Measurements from ENCODE around the gene ALOXE3. TPM values are rescaled to one million over a fixed set of nuclear protein-coding genes. Genes with fewer than 3 reads are reported as not detected.

Gene ALOXE3
- polyA plus RNA-seq, 2 of the 4 experiments (the other 2 are of a cell fraction): 0.35 to 0.40 TPM

GRCh38 chr17:8122422-8122923, 4.2 kb upstream of the ALOXE3 start:
- H3K9me3 ChIP-seq: no peaks in the 10 kb centered on the region
- DNase-seq (ENCODE audit: low read depth in 1 of 2, low spot score in 1 of 2) (peak in 1 of 2 experiments; percentile 69), ATAC-seq (no peak), FAIRE-seq (no peak)
- peaks cover 25% of the 10 kb centered on the region for H3K4me1 ChIP-seq
- WGBS (ENCODE audit: missing lambda C conversion rate): 1% methylated on average over 26 of the region's 29 CpGs
- ChIA-PET POLR2A (interaction anchor here (1.1 to 3.9 kb wide), 6 partner anchors 34 to 173 kb away, joined by 3 to 35 read pairs (median 6); partner anchors contain the start of genes CTC1 and SLC25A35), CTCF (interaction anchor here (0.6 to 8.1 kb wide), 27 partner anchors 10 to 248 kb away, joined by 3 to 116 read pairs (median 4); partner anchors contain the start of genes BORCS6, TMEM107 and VAMP2)
- peak overlapping the region; percentile 95 for H3K4me2 ChIP-seq
- peak overlapping the region; percentile 56 for H3K4me3 ChIP-seq
- H3K27ac ChIP-seq: peak overlapping the region; percentile 61 to 83
- TF ChIP-seq MAX (IDR thresholded peaks at IDR 0.05) (peak; percentile 31; the same call in 1 of the 2 replicates), HOXB5 (CRISPR knock-in tag; IDR thresholded peaks at IDR 0.05) (0 out of 2 replicates have a peak, but pooled peaks have one; percentile 48), FOXS1 (CRISPR knock-in tag; IDR thresholded peaks at IDR 0.05) (no peak), KDM1A (IDR thresholded peaks at IDR 0.05; ENCODE audit: low read depth) (0 out of 2 replicates have a peak, but pooled peaks have one; percentile 27)

GRCh38 chr17:8121681-8122421, 3.5 kb upstream of the ALOXE3 start:
- peak overlapping the region; percentile 61 to 83 for H3K27ac ChIP-seq
- ChIA-PET POLR2A (interaction anchor here (1.1 to 3.9 kb wide), 5 partner anchors 35 to 126 kb away, joined by 3 to 35 read pairs (median 7); partner anchors contain the start of gene CTC1), CTCF (interaction anchor here (0.6 to 8.1 kb wide), 30 partner anchors 10 to 249 kb away, joined by 3 to 116 read pairs (median 4); partner anchors contain the start of genes BORCS6, TMEM107 and VAMP2)
- peaks cover 27% of the 10 kb centered on the region for H3K4me1 ChIP-seq
- peak; percentile 78 to 92 for DNase-seq (ENCODE audit: low read depth in 1 of 2, low spot score in 1 of 2)
- no peak for FAIRE-seq
- H3K4me3 ChIP-seq: peak overlapping the region; percentile 56
- 3% methylated on average over 29 of the region's 76 CpGs for WGBS (ENCODE audit: missing lambda C conversion rate)
- no peaks in the 10 kb centered on the region for H3K9me3 ChIP-seq
- peak overlapping the region; percentile 95 for H3K4me2 ChIP-seq
- ATAC-seq: peak; percentile 15 to 61
- TF ChIP-seq, protein P1, sequence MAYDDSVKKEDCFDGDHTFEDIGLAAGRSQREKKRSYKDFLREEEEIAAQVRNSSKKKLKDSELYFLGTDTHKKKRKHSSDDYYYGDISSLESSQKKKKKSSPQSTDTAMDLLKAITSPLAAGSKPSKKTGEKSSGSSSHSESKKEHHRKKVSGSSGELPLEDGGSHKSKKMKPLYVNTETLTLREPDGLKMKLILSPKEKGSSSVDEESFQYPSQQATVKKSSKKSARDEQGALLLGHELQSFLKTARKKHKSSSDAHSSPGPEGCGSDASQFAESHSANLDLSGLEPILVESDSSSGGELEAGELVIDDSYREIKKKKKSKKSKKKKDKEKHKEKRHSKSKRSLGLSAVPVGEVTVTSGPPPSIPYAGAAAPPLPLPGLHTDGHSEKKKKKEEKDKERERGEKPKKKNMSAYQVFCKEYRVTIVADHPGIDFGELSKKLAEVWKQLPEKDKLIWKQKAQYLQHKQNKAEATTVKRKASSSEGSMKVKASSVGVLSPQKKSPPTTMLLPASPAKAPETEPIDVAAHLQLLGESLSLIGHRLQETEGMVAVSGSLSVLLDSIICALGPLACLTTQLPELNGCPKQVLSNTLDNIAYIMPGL (CRISPR knock-in tag; IDR thresholded peaks at IDR 0.05; ENCODE audit: borderline replicate concordance): peak; percentile 95
- no peak for TF ChIP-seq MAFK (IDR thresholded peaks at IDR 0.05; ENCODE audit: partially characterized antibody)
- TF ChIP-seq JUNB (IDR thresholded peaks at IDR 0.05): no peak
- peak; percentile 67 for TF ChIP-seq KDM5A (IDR thresholded peaks at IDR 0.05)
- TF ChIP-seq BHLHE40 (IDR thresholded peaks at IDR 0.05; ENCODE audit: low read depth, low read length): no peak
- TF ChIP-seq MYC (IDR thresholded peaks at IDR 0.05; ENCODE audit: borderline replicate concordance, low read length): 0 out of 2 replicates have a peak, but pooled peaks have one; percentile 50
- TF ChIP-seq NPAS2 (CRISPR knock-in tag; IDR thresholded peaks at IDR 0.05; ENCODE audit: borderline replicate concordance): no peak
- TF ChIP-seq FOXS1 (CRISPR knock-in tag; IDR thresholded peaks at IDR 0.05): no peak
- TF ChIP-seq PHF8 (IDR thresholded peaks at IDR 0.05; ENCODE audit: borderline replicate concordance, low read depth): peak; percentile 50; the same call in 1 of the 2 replicates
- no peak for TF ChIP-seq CHD2 (IDR thresholded peaks at IDR 0.05; ENCODE audit: low read length, partially characterized antibody)
- TF ChIP-seq RCOR1 (IDR thresholded peaks at IDR 0.05; ENCODE audit: low read depth, low read length): no peak
- TF ChIP-seq HOXB13 (CRISPR knock-in tag; IDR thresholded peaks at IDR 0.05; ENCODE audit: low read depth): no peak
- no peak for TF ChIP-seq EHMT2 (IDR thresholded peaks at IDR 0.05; ENCODE audit: low read depth)
- no peak for TF ChIP-seq HOXB5 (CRISPR knock-in tag; IDR thresholded peaks at IDR 0.05)
- TF ChIP-seq, protein P2, sequence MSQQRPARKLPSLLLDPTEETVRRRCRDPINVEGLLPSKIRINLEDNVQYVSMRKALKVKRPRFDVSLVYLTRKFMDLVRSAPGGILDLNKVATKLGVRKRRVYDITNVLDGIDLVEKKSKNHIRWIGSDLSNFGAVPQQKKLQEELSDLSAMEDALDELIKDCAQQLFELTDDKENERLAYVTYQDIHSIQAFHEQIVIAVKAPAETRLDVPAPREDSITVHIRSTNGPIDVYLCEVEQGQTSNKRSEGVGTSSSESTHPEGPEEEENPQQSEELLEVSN (IDR thresholded peaks at IDR 0.05; ENCODE audit: borderline replicate concordance, low read depth): peak; percentile 77
- no peak for TF ChIP-seq EP300 (IDR thresholded peaks at IDR 0.05)
- TF ChIP-seq POLR2A (IDR thresholded peaks at IDR 0.05; ENCODE audit: low read length): no peak
- TF ChIP-seq PBX3 (IDR thresholded peaks at IDR 0.05): 0 out of 2 replicates have a peak, but pooled peaks have one; percentile 35
- no peak for TF ChIP-seq NFE2L2 (conservative IDR thresholded peaks at IDR 0.05; ENCODE audit: low read length)
- TF ChIP-seq FOSL2 (IDR thresholded peaks at IDR 0.05): no peak
- no peak; the same call in 1 of the 2 replicates for TF ChIP-seq FOSL2 (CRISPR knock-in tag; IDR thresholded peaks at IDR 0.05)
- TF ChIP-seq FOSB (CRISPR knock-in tag; IDR thresholded peaks at IDR 0.05): no peak
- TF ChIP-seq GATA3 (IDR thresholded peaks at IDR 0.05; ENCODE audit: borderline replicate concordance): 0 out of 2 replicates have a peak, but pooled peaks have one; percentile 19
- 0 out of 2 replicates have a peak, but pooled peaks have one; percentile 34 for TF ChIP-seq RNF2 (IDR thresholded peaks at IDR 0.05; ENCODE audit: borderline replicate concordance, low read depth)
- no peak for TF ChIP-seq ZSCAN20 (CRISPR knock-in tag; IDR thresholded peaks at IDR 0.05)
- no peak for TF ChIP-seq KDM1A (IDR thresholded peaks at IDR 0.05; ENCODE audit: low read depth)
- no peak for TF ChIP-seq ESRRA (IDR thresholded peaks at IDR 0.05; ENCODE audit: borderline replicate concordance, low read length)
- no peak for TF ChIP-seq ZFP36 (IDR thresholded peaks at IDR 0.05; ENCODE audit: borderline replicate concordance, partially characterized antibody)
- TF ChIP-seq MAX (IDR thresholded peaks at IDR 0.05): peak; percentile 71
- no peak for TF ChIP-seq RARB (CRISPR knock-in tag; IDR thresholded peaks at IDR 0.05)
- TF ChIP-seq TP53 (CRISPR knock-in tag; IDR thresholded peaks at IDR 0.05): no peak
- no peak for TF ChIP-seq TFCP2L1 (CRISPR knock-in tag; IDR thresholded peaks at IDR 0.05)

Data from A549 (cell line).